ENCODE results near the gene SLC25A25.

GRCh38 chr9:128153060-128153946, 85.3 kb downstream of the SLC25A25 start:
- no peak for TF ChIP-seq POLR2AphosphoS5 (IDR thresholded peaks at IDR 0.05; ENCODE audit: low read length)
- TF ChIP-seq EZH2 (IDR thresholded peaks at IDR 0.05; ENCODE audit: borderline replicate concordance, control insufficient read depth, low read depth, low read length): no peak
- no peak for TF ChIP-seq CTCF (IDR thresholded peaks at IDR 0.05 in 2 of 3, conservative IDR thresholded peaks at IDR 0.05 in 1 of 3; ENCODE audit: control insufficient read depth in 2 of 3, extremely low read depth in 1 of 3, insufficient read depth in 1 of 3, low read depth in 3 of 3, low read length in 3 of 3)
- TF ChIP-seq NFXL1 (IDR thresholded peaks at IDR 0.05; ENCODE audit: borderline replicate concordance): no peak
- TF ChIP-seq SUZ12 (IDR thresholded peaks at IDR 0.05; ENCODE audit: unreplicated experiment): no peak
- no peak for TF ChIP-seq PKNOX1 (IDR thresholded peaks at IDR 0.05)
- TF ChIP-seq ETV6 (conservative IDR thresholded peaks at IDR 0.05 in 1 of 2, IDR thresholded peaks at IDR 0.05 in 1 of 2; ENCODE audit: borderline replicate concordance in 1 of 2, low read depth in 1 of 2): no peak
- no peak for TF ChIP-seq SRF (IDR thresholded peaks at IDR 0.05; ENCODE audit: low read depth in 2 of 2, low read length in 2 of 2)
- TF ChIP-seq CEBPB (IDR thresholded peaks at IDR 0.05; ENCODE audit: borderline replicate concordance in 1 of 2, low read depth in 2 of 2, low read length in 2 of 2): no peak
- TF ChIP-seq RAD21 (IDR thresholded peaks at IDR 0.05; ENCODE audit: insufficient read depth, low read depth, low read length): no peak

Measured in GM12878 (cell line).